GM10266 (cell line): ENCODE results near the gene TLK1.
"Not testable (repeated sequence)": the region's sequence is repeated elsewhere in the genome, so short reads cannot be mapped to it uniquely, and the experiment has no call there.

Experiments
- DNase-seq: peaks from one replicate; pipeline ENCODE4 v3.0.0; 2012; ENCODE audit errors: extremely low spot score
- CTCF ChIP-seq: IDR thresholded peaks from 2 replicates; pipeline ENCODE4 v1.5.1; 2012; ENCODE audit warnings: mild to moderate bottlenecking, low read depth; ENCODE audit not compliant: control insufficient read depth, insufficient read depth; ENCODE audit errors: missing control alignments

The TLK1 gene

DNA sequence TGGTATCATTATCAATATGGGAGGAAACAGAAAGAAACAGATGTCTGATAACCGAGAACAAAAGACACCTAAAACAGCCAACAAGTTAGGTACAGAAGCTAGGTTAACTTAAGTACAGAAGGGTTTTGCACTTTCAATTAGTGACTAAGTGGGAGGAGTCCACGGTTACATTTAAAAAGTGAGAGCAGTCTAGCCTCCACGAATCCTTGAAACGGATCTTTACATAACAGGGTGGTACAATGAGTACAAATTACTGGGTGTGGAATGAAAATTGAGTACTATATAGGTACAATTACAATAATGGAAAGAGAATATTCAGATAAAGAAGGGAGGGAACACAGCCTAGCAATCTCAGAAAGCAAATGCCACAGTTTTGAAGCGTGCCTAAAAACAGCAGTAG, 76.6 kb downstream of the TLK1 start:
- no peak for DNase-seq
- no peak for TF ChIP-seq CTCF

DNA sequence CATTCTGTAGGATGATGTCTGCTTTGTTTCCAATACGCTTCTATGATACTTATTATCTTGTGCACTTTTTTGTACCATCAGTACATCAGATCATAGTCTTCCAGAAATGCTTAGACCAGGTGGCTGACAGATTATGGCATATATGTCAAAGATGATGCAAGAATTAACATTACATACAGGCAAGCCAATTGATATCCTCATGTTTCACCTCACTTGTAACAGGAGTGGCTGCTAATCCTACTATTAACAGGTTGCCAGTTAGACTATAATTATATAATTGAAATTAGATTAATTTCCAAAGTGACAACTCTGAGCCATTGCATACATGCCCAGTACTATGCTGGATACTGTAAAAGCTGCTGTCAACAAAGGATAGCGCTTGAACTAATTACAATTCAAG, 77.2 kb downstream of the TLK1 start:
- no peak for DNase-seq
- TF ChIP-seq CTCF, result no peak

GRCh38 chr2:171081649-171082111, 79.0 kb downstream of the TLK1 start:
- DNase-seq, result no peak
- no peak for TF ChIP-seq CTCF

DNA sequence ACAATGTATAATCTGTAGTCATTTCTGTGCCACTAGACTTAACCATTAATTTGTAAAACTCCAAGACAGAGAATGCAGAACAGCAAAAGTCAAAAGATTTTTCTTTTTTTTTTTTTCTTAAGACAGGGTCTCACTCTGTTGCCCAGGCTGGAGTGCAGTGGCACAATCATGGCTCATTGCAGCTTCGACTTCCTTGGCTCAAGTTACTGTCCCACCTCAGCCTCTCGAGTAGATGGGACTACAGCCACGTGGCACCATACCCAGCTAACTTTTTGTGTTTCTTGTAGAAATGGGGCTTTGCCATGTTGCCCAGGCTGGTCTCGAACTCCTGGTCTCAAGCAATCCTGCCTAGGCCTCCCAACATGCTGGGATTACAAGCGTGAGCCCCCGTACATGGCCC, 80.1 kb downstream of the TLK1 start:
- no peak for TF ChIP-seq CTCF
- DNase-seq, result no peak

DNA sequence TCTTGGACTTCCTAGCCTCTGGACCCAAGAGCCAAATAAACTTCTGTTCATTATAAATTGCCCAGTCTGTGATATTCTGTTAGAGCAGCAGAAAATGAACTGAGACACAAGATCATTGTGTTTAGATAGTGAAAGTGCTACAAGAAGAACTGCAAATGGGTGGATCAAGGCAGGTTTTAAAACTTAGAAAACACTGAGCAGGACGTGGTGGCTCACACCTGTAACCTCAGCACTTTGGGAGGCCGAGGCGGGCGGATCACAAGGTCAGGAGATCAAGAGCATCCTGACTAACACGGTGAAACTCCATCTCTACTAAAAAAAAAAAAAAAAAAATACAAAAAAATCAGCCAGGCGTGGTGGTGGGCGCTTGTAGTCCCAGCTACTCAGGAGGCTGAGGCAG, 84.3 kb downstream of the TLK1 start:
- not testable (repeated sequence) for DNase-seq

DNA sequence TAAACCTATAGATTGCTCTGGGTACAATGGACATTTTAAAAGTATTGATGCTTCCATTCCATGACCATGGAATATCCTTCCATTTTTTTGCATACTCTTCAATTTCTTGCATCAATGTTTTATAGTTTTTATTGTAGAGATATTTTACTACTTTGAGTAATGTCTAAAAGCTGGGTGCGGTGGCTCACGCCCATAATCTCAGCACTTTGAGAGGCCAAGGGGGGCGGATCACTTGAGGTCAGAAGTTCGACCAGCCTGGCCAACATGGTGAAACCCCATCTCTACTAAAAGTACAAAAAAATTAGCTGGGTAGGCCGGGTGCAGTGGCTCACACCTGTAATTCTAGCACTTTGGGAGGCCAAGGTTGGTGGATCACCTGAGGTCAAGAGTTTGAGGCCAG, 88.5 kb downstream of the TLK1 start:
- no peak for TF ChIP-seq CTCF
- no peak for DNase-seq

DNA sequence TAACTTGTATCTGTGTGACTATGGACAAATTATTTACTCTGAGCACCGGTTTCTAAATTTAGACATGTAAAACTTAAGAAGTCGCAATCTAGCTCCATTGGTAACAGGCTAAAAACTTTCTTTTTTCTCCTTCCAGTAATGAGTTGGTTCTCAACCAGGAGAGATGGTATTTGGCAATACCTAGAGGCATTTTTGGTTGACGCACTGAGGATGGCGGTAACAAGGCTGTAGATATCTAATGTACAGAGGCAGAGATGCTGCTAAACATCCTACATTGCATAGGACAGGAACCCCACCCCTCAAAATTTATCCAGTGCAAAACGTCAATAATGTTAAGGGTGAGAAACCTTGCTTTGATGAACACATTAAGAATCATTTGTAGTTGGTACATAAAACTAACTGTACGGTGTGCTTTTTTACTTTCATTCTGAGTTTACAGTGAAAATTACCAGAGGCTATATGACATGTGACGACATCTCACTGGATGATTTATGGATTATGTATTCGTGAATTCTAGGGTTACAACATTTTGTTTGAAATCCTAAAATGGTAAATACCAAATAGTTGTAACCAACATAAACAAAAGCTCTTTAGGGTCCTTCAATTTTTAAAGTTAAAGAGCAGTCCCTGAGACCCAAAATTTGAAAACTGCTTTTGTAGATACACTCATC, 91.3 kb downstream of the TLK1 start:
- no peak for TF ChIP-seq CTCF
- DNase-seq, result no peak

GRCh38 chr2:171066110-171066509, 94.6 kb downstream of the TLK1 start:
- TF ChIP-seq CTCF, result no peak
- DNase-seq, result no peak
